ENCODE data around the gene ROR1.

- TF ChIP-seq POLR2A (IDR thresholded peaks at IDR 0.05; ENCODE audit: low read length) (no peak), GATA1 (IDR thresholded peaks at IDR 0.05; ENCODE audit: low read depth, low read length) (no peak)
These were observed 298.4 kb downstream of the ROR1 start for GRCh38 chr1:64072089-64072793.
